Trophoblast cell (in vitro differentiated cells and primary cell): ENCODE results near the gene KCNJ1.
A peak's percentile ranks its signal among the peaks of the same experiment; 100 is the strongest.

Experiments used
- DNase-seq, 2 donors: peaks; one replicate each; pipeline ENCODE4 v3.0.0-alpha.2; 2016
- H2AFZ ChIP-seq: 2 replicates; pipeline ENCODE4 v1.6.1; 2013; ENCODE audit warnings: low read length, moderate library complexity, mild to moderate bottlenecking; ENCODE audit not compliant: insufficient read depth, poor library complexity
- H2AK5ac ChIP-seq: 2 replicates; pipeline ENCODE4 v1.6.1; 2013; ENCODE audit warnings: mild to moderate bottlenecking, low read length
- H2BK120ac ChIP-seq: 2 replicates; pipeline ENCODE4 v1.6.1; 2013; ENCODE audit warnings: low read length, mild to moderate bottlenecking, moderate library complexity; ENCODE audit not compliant: insufficient read depth, poor library complexity
- H2BK12ac ChIP-seq: 2 replicates; pipeline ENCODE4 v1.6.1; 2013; ENCODE audit warnings: mild to moderate bottlenecking, low read length, moderate library complexity
- H2BK5ac ChIP-seq: 2 replicates; pipeline ENCODE4 v1.6.1; 2013; ENCODE audit warnings: low read length, low read depth, moderate library complexity, mild to moderate bottlenecking; ENCODE audit not compliant: poor library complexity
- H3K14ac ChIP-seq: 2 replicates; pipeline ENCODE4 v1.6.1; 2013; ENCODE audit warnings: mild to moderate bottlenecking, low read length
- H3K18ac ChIP-seq: 2 replicates; pipeline ENCODE4 v1.6.1; 2013; ENCODE audit warnings: mild to moderate bottlenecking, low read length
- H3K23ac ChIP-seq: 2 replicates; pipeline ENCODE4 v1.6.1; 2013; ENCODE audit warnings: low read length
- H3K27ac ChIP-seq: 2 replicates; pipeline ENCODE4 v1.5.1; 2013; ENCODE audit warnings: low read depth, mild to moderate bottlenecking, inconsistent platforms, low read length, moderate library complexity
- H3K27me3 ChIP-seq: 2 replicates; pipeline ENCODE4 v1.6.1; 2013; ENCODE audit warnings: inconsistent platforms, mild to moderate bottlenecking, low read length, moderate library complexity; ENCODE audit not compliant: insufficient read depth
- H3K36me3 ChIP-seq, 2 experiments: 1 replicate in 1 of 2; 2 replicates in 1 of 2; pipeline ENCODE4 v1.6.1; 2013; ENCODE audit warnings: low read length in 2 of 2, mild to moderate bottlenecking in 2 of 2, moderate library complexity in 1 of 2; ENCODE audit not compliant: insufficient read depth in 2 of 2, control insufficient read depth in 1 of 2
- H3K4ac ChIP-seq: 2 replicates; pipeline ENCODE4 v1.6.1; 2013; ENCODE audit warnings: low read depth, mild to moderate bottlenecking, low read length, moderate library complexity
- H3K4me1 ChIP-seq, 2 experiments: 1 replicate in 1 of 2; 2 replicates in 1 of 2; pipeline ENCODE4 v1.6.1; 2013; ENCODE audit warnings: low read length in 2 of 2, mild to moderate bottlenecking in 2 of 2, moderate library complexity in 1 of 2; ENCODE audit not compliant: insufficient read depth in 2 of 2, control insufficient read depth in 1 of 2
- H3K4me2 ChIP-seq: 2 replicates; pipeline ENCODE4 v1.6.1; 2013; ENCODE audit warnings: inconsistent platforms, mild to moderate bottlenecking, low read length, moderate library complexity
- H3K4me3 ChIP-seq: 2 replicates; pipeline ENCODE4 v1.5.1; 2013; ENCODE audit warnings: mild to moderate bottlenecking, low read depth, low read length, inconsistent platforms
- H3K79me1 ChIP-seq: one replicate; pipeline ENCODE4 v1.6.1; 2013; ENCODE audit warnings: low read length
- H3K79me2 ChIP-seq: 2 replicates; pipeline ENCODE4 v1.6.1; 2013; ENCODE audit warnings: low read length, mild to moderate bottlenecking; ENCODE audit not compliant: control insufficient read depth, insufficient read depth, poor library complexity
- H3K9ac ChIP-seq: 2 replicates; pipeline ENCODE4 v1.6.1; 2013; ENCODE audit warnings: mild to moderate bottlenecking, low read length
- H3K9me3 ChIP-seq: 2 replicates; pipeline ENCODE4 v1.6.1; 2013; ENCODE audit warnings: low read depth, mild to moderate bottlenecking, control low read depth, inconsistent platforms, low read length; ENCODE audit not compliant: insufficient read depth
- H4K12ac ChIP-seq: 2 replicates; pipeline ENCODE4 v1.6.1; 2013; ENCODE audit warnings: low read depth, mild to moderate bottlenecking, low read length, moderate library complexity
- H4K8ac ChIP-seq: 2 replicates; pipeline ENCODE4 v1.6.1; 2013; ENCODE audit warnings: low read depth, mild to moderate bottlenecking, low read length, moderate library complexity
- H4K91ac ChIP-seq: one replicate; pipeline ENCODE4 v1.6.1; 2013; ENCODE audit warnings: low read depth, mild to moderate bottlenecking, low read length, moderate library complexity
- WGBS: extraction: QIAGEN DNeasy Blood & Tissue Kit; methylation state at CpG from one replicate; pipeline ENCODE4 v1.1.7; 2013; ENCODE audit warnings: missing lambda C conversion rate; ENCODE audit not compliant: insufficient read length, insufficient coverage; ENCODE audit errors: extremely low coverage; 5-methylcytosine and 5-hydroxymethylcytosine counted together

KCNJ1 gene

DNA sequence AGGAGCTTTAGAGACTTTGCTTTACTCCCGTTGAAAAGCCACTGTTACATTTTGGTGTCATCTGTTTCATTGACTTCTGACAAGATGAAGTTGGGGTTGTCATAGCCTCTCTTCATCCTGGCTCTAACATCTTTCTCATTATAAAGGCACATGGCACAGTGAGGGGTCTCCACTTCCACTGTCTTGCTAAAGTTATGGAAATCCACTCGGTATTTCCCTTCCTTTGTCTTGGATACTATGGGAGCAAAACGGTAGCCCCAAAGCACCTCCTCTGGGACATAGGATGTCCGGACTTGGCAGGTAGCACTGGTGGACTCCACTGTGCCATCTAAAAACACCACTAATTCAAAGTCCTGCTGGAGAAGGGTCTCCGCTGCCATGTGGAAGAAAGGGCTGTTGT, 28.0 kb downstream of the KCNJ1 start:
- Histone ChIP-seq H3K27me3 (no peaks in the 10 kb centered on the region), H3K4me2 (no peak overlapping the region), H4K91ac (no peak overlapping the region), H4K12ac (no peak overlapping the region), H3K79me1 (peaks cover 11% of the 10 kb centered on the region), H3K4ac (no peak overlapping the region), H3K9ac (no peak overlapping the region), H3K36me3 (no peaks in the 10 kb centered on the region), H3K18ac (no peak overlapping the region), H2BK12ac (no peak overlapping the region), H3K27ac (no peak overlapping the region), H3K79me2 (no peaks in the 10 kb centered on the region), H3K4me1 (peaks cover 7 to 9% of the 10 kb centered on the region in 2 experiments), H3K4me3 (no peak overlapping the region), H3K14ac (no peak overlapping the region), H3K9me3 (no peaks in the 10 kb centered on the region), H2BK5ac (no peak overlapping the region), H4K8ac (no peak overlapping the region), H2AK5ac (no peak overlapping the region), H2AFZ (no peak overlapping the region), H2BK120ac (no peak overlapping the region), H3K23ac (no peak overlapping the region)
- no peak for DNase-seq
- no CpG with 5 or more reads among the region's 5 CpGs for WGBS

DNA sequence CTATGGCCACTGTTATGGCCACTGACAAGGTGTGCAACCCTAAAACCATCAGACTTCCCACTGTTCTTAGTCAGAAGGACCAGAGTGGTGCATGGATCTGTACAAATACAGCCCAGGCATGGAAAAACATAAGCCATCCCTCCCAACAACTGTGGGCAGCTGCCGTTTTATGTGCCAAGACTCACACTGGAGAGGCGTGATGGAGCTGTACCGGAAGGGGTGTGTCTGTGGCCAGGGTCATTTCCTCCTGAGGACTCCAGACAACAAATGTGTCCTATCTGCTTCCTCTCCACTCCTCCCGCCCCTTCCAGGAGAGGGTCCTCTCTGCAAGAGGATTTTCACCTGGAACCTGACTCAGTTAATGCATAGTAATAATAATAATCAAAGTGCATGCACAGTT, 29.5 kb downstream of the KCNJ1 start:
- Histone ChIP-seq H3K9me3 (no peaks in the 10 kb centered on the region), H3K9ac (no peak overlapping the region), H2BK120ac (no peak overlapping the region), H3K4ac (no peak overlapping the region), H3K18ac (no peak overlapping the region), H3K79me2 (no peaks in the 10 kb centered on the region), H2AK5ac (no peak overlapping the region), H3K4me1 (peaks cover 7 to 9% of the 10 kb centered on the region in 2 experiments), H2AFZ (no peak overlapping the region), H3K4me2 (no peak overlapping the region), H3K27ac (no peak overlapping the region), H3K4me3 (no peak overlapping the region), H4K8ac (no peak overlapping the region), H3K27me3 (no peaks in the 10 kb centered on the region), H2BK5ac (no peak overlapping the region), H3K79me1 (peaks cover 11% of the 10 kb centered on the region), H3K14ac (no peak overlapping the region), H4K91ac (peak overlapping the region; percentile 39), H3K36me3 (no peaks in the 10 kb centered on the region), H3K23ac (no peak overlapping the region), H4K12ac (no peak overlapping the region), H2BK12ac (peak overlapping the region; percentile 27)
- DNase-seq, result no peak
- no CpG with 5 or more reads among the region's 4 CpGs for WGBS

DNA sequence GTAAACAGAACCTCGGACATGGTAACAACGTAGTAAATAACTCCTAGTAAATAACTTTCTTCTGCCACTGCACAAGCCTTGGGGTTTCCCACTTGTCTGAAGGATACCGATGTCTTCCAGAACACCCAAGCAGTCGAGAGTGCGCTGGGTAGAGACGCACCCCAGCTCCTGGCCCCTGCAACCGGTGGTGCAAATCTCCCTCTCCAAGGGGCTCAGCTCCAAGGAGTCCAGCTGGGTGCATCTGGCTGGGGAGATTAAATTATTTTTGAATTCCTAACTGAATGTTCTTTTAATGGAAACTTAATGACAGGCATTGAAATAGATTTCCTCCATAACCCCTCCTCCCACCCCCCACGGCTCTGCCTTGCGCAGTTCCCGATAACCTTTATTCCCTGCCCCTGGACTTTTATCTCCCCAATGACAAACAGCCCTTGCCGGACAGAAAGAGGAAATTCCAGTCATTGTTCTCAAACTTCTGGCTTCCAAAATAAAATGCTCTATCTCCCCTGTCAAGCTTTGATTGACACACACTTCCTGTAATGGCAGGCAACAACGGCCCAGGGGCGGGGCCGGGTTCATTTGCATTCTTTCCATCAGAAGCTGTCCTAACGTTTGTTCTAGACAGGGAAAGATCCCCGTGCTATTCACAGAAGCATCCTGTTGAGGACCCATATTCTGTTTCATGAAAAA, 31.2 kb downstream of the KCNJ1 start:
- Histone ChIP-seq H3K4me1 (peaks cover 7 to 9% of the 10 kb centered on the region in 2 experiments), H4K8ac (peak overlapping the region; percentile 83), H2AK5ac (no peak overlapping the region), H3K79me2 (no peaks in the 10 kb centered on the region), H2BK12ac (peak overlapping the region; percentile 87), H3K18ac (peak overlapping the region; percentile 79), H3K36me3 (no peaks in the 10 kb centered on the region), H2AFZ (no peak overlapping the region), H3K9ac (peak overlapping the region; percentile 31), H3K14ac (peak overlapping the region; percentile 75), H3K79me1 (peaks cover 11% of the 10 kb centered on the region), H4K91ac (peak overlapping the region; percentile 84), H3K27ac (peak overlapping the region; percentile 74), H3K23ac (no peak overlapping the region), H3K4me2 (peak overlapping the region; percentile 35), H2BK120ac (peak overlapping the region; percentile 97), H3K27me3 (no peaks in the 10 kb centered on the region), H3K9me3 (no peaks in the 10 kb centered on the region), H4K12ac (no peak overlapping the region), H3K4ac (no peak overlapping the region), H3K4me3 (no peak overlapping the region), H2BK5ac (peak overlapping the region; percentile 83)
- peak in 1 of 2 donors; percentile 17 for DNase-seq
- WGBS, result no CpG with 5 or more reads among the region's 16 CpGs

DNA sequence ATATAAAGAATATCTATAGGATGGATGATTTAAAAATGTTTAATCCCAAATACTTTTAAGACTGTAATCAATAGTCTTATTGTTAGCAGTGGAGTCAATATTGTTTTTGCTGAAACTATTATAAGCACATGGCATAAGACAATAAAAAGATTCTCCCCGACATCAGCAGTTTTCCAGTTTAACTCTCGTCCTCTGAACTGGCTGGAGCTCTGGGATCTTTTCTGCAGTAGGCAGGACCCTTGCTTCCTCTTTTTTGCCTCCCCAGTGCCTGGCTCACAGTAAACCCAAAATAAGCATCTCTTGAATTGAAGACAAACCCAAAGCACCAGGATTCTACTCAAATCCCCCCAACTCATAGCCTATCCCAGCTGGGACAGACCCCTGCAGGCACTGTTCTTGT, 32.9 kb downstream of the KCNJ1 start:
- WGBS, result no CpG with 5 or more reads among the region's 2 CpGs
- H3K4me2 ChIP-seq, result no peak overlapping the region
- H4K8ac ChIP-seq, result no peak overlapping the region
- H3K79me1 ChIP-seq, result peaks cover 11% of the 10 kb centered on the region
- no peak overlapping the region for H2BK5ac ChIP-seq
- no peak overlapping the region for H2AK5ac ChIP-seq
- H3K27ac ChIP-seq, result no peak overlapping the region
- H4K12ac ChIP-seq, result no peak overlapping the region
- H3K14ac ChIP-seq, result peak overlapping the region; percentile 28
- DNase-seq, result no peak
- no peak overlapping the region for H3K9ac ChIP-seq
- H3K27me3 ChIP-seq, result no peaks in the 10 kb centered on the region
- no peaks in the 10 kb centered on the region for H3K9me3 ChIP-seq
- no peak overlapping the region for H2BK12ac ChIP-seq
- H2AFZ ChIP-seq, result no peak overlapping the region
- peaks cover 7 to 9% of the 10 kb centered on the region in 2 experiments for H3K4me1 ChIP-seq
- no peak overlapping the region for H3K18ac ChIP-seq
- H2BK120ac ChIP-seq, result no peak overlapping the region
- no peak overlapping the region for H3K23ac ChIP-seq
- peak overlapping the region; percentile 39 for H4K91ac ChIP-seq
- H3K4me3 ChIP-seq, result no peak overlapping the region
- no peaks in the 10 kb centered on the region for H3K79me2 ChIP-seq
- H3K36me3 ChIP-seq, result no peaks in the 10 kb centered on the region
- no peak overlapping the region for H3K4ac ChIP-seq
